Brain microvascular endothelial cell (primary cell): ENCODE measurements around the gene SHOC1.
"Not testable (repeated sequence)": the region's sequence is repeated elsewhere in the genome, so short reads cannot be mapped to it uniquely, and the experiment has no call there.

Experiments used
- DNase-seq: peaks from one replicate; pipeline ENCODE4 v3.0.0-alpha.2; 2020
- H3K27ac ChIP-seq: fragments of 250-450 bp; sonication (Bioruptor Pico); 2 replicates; pipeline ENCODE4 v1.5.1; 2020; ENCODE audit warnings: mild to moderate bottlenecking, moderate library complexity
- H3K27me3 ChIP-seq: fragments of 250-450 bp; sonication (Bioruptor Pico); replicated peaks from 2 replicates; pipeline ENCODE4 v1.5.1; 2020; ENCODE audit warnings: mild to moderate bottlenecking
- H3K36me3 ChIP-seq: fragments of 250-450 bp; sonication (Bioruptor Pico); replicated peaks from 2 replicates; pipeline ENCODE4 v1.5.1; 2020; ENCODE audit warnings: mild to moderate bottlenecking
- H3K4me3 ChIP-seq: 2 replicates; pipeline ENCODE4 v1.5.1; 2011; ENCODE audit warnings: low read depth, mild to moderate bottlenecking, control low read depth, low read length, moderate library complexity
- CTCF ChIP-seq: IDR thresholded peaks from 2 replicates; pipeline ENCODE4 v1.5.1; 2011; ENCODE audit warnings: low read depth, mild to moderate bottlenecking, moderate library complexity, low read length, control low read depth, inconsistent platforms; ENCODE audit errors: missing control alignments
- in situ Hi-C: cut with HindIII; loops from 2 replicates; pipeline ENCODE4 v1.10.0; 2017; ENCODE audit warnings: low sequenced_read_pairs, low pct_ligation_motif_present

The SHOC1 gene

DNA sequence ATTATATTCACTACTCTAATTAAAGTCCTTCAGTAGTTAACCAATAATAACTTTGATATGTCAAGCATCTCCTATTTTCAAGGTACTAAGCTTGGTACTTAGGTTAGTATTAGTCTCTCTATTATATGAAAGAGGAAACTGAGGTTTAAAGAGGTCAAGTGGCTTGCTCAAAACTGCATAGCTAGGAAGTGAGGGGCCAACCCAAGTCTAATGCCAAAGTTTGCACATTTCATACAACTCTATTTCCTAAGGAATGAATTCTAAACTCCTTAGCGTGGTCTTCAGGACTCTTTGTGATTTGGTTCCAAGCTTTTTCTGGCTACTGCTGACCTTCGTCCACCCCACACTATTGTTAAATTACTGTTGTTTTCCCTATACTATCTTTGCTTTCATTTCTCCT is 9.9 kb upstream of the SHOC1 start:
- DNase-seq: no peak
- in situ Hi-C loops: no loop called here

GRCh38 chr9:111803924-111804323 is 9.2 kb upstream of the SHOC1 start:
- H3K27me3 ChIP-seq: no peaks in the 10 kb centered on the region
- H3K27ac ChIP-seq: no peak overlapping the region
- H3K4me3 ChIP-seq: no peak overlapping the region
- no peak for DNase-seq
- in situ Hi-C loops: no loop called here
- no peak for TF ChIP-seq CTCF
- no peaks in the 10 kb centered on the region for H3K36me3 ChIP-seq

More for the DNA sequence above, 9.9 kb upstream of the SHOC1 start:
- H3K4me3 ChIP-seq: no peak overlapping the region
- H3K27me3 ChIP-seq: no peaks in the 10 kb centered on the region
- no peak for TF ChIP-seq CTCF
- no peak overlapping the region for H3K27ac ChIP-seq
- no peaks in the 10 kb centered on the region for H3K36me3 ChIP-seq

DNA sequence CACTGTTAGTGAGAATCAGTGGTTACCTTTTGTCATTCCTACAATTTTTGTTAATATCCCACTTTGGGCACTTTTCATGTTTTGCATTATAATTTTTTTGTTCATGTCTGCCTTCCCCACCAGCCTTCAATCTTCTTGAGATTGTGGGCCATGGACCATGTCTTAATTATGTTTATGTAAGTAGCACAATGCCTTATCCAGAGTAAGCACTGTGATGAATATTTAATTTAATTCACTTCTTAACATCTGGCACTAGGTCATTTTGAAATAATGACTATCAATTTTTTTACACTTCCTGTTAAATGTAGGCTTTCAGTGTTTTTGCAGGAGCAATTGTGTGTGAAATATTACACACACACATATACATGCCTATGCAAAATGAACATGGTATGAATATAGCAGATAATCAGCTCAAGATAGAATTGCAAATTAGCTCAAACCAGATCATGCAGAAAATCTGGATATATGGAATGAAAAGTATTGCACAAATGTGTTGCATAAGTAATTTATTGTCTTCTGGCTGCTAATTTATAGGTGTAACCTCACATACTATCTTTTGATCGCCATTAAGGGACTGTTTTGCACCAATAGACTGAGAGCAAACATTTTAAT is 5.3 kb upstream of the SHOC1 start:
- no peak overlapping the region for H3K27ac ChIP-seq
- H3K27me3 ChIP-seq: no peaks in the 10 kb centered on the region
- DNase-seq: no peak
- no peaks in the 10 kb centered on the region for H3K36me3 ChIP-seq
- in situ Hi-C loops: no loop called here
- TF ChIP-seq CTCF: no peak
- H3K4me3 ChIP-seq: no peak overlapping the region

- no peaks in the 10 kb centered on the region for H3K27me3 ChIP-seq
- no peak overlapping the region for H3K4me3 ChIP-seq
- no peak for DNase-seq
- no peaks in the 10 kb centered on the region for H3K36me3 ChIP-seq
- in situ Hi-C loops: no loop called here
- no peak for TF ChIP-seq CTCF
- no peak overlapping the region for H3K27ac ChIP-seq
These were observed 4.8 kb upstream of the SHOC1 start for GRCh38 chr9:111799506-111799905.

DNA sequence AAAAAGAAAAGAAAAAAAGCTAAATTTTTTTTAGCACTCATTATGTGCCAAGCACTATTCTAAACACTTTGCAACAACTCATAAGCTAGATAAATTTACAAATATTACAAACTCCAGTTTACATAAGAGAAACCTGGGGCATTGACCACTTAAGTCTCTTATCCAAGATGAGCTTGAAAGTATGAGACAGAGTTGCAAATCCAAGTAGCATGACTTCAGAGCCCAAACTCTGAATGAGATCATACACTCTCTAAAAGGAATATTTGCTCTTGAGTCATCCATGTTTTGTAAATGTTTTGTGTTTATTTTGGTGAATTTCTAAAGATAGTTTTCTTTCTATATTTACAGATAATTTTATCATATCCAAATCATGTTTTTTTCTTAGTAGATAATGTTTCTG is 4.0 kb upstream of the SHOC1 start:
- TF ChIP-seq CTCF: no peak
- Histone ChIP-seq H3K27me3 (no peaks in the 10 kb centered on the region), H3K27ac (no peak overlapping the region), H3K36me3 (no peaks in the 10 kb centered on the region), H3K4me3 (no peak overlapping the region)
- peak; percentile 32 for DNase-seq
- in situ Hi-C loops: no loop called here

- Histone ChIP-seq H3K4me3 (no peak overlapping the region), H3K27me3 (no peaks in the 10 kb centered on the region), H3K27ac (no peak overlapping the region)
These were observed 761 bp upstream of the SHOC1 start for GRCh38 chr9:111795557-111795839.

DNA sequence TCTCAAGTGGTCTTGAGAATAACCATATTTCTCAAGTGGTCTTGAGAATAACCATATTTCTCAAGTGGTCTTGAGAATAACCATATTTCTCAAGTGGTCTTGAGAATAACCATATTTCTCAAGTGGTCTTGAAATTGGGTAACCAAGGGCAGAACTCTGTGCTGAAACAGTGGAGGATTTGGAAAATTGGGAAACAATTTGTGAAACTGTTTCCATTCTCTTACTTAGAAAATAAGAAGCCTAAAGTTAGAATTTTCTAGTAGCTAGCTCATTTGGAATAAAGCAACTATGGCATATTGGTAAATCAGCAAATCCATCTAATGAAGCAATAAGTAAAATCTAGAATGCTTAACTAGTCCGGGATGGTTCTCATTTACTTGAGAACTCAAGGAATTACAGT is 2.9 kb downstream of the SHOC1 start:
- H3K4me3 ChIP-seq, DNase-seq, H3K27ac ChIP-seq, in situ Hi-C loops, H3K27me3 ChIP-seq, H3K36me3 ChIP-seq: not testable (repeated sequence)

More at GRCh38 chr9:111795557-111795839, 761 bp upstream of the SHOC1 start:
- in situ Hi-C loops: no loop called here
- H3K36me3 ChIP-seq: no peaks in the 10 kb centered on the region
- DNase-seq: no peak
- TF ChIP-seq CTCF: no peak
